ENCODE measurements around the gene CCR6. TPM values are rescaled to one million over a fixed set of nuclear protein-coding genes. Genes with fewer than 3 reads are reported as not detected.

CCR6 gene
- total RNA-seq, 4 donors from 2014 or later = not detected

DNA sequence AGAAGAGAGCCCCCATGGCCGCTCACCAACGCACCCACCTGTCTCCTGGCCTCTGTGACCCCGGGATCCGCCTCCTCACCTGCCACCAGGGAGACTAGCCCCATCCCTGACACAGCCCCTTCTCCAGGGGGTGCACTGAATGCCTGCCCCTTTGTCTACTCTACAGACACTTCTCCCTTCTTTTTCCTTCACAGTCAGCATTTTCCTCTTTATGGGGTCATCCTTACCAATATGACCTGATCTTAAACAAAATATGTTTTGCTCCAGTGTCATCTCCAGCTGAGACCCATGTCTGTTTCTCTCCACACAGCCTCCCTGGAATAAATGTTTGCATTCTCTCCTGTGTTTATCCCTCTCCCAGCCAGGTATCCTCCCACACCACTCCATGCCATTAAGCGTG lies 14.6 kb upstream of the CCR6 start:
- no peaks in the 10 kb centered on the region for H3K4me1 ChIP-seq
- no peaks in the 10 kb centered on the region for H3K9me3 ChIP-seq
- no peaks in the 10 kb centered on the region for H3K36me3 ChIP-seq
- H3K27ac ChIP-seq = no peak overlapping the region
- no peak for DNase-seq (ENCODE audit: low spot score in 2 of 2)
- TF ChIP-seq EP300 (IDR thresholded peaks at IDR 0.05) = no peak
- TF ChIP-seq POLR2A (IDR thresholded peaks at IDR 0.05) = no peak
- no peak for TF ChIP-seq CTCF (IDR thresholded peaks at IDR 0.05)
- H3K27me3 ChIP-seq = no peaks in the 10 kb centered on the region
- no peak overlapping the region for H3K4me3 ChIP-seq
- 80 to 91% methylated on average over 5 of the region's 5 CpGs for WGBS, 2 donors

GRCh38 chr6:167109651-167110050 lies 13.2 kb upstream of the CCR6 start:
- Histone ChIP-seq H3K27ac (no peak overlapping the region), H3K4me3 (no peak overlapping the region), H3K36me3 (no peaks in the 10 kb centered on the region), H3K9me3 (no peaks in the 10 kb centered on the region), H3K27me3 (no peaks in the 10 kb centered on the region), H3K4me1 (no peaks in the 10 kb centered on the region)
- WGBS, 2 donors = 58 to 60% methylated on average over 6 of the region's 6 CpGs
- no peak for TF ChIP-seq CTCF (IDR thresholded peaks at IDR 0.05)
- TF ChIP-seq POLR2A (IDR thresholded peaks at IDR 0.05) = no peak
- TF ChIP-seq EP300 (IDR thresholded peaks at IDR 0.05) = no peak
- no peak for DNase-seq (ENCODE audit: low spot score in 2 of 2)

- H3K36me3 ChIP-seq = no peaks in the 10 kb centered on the region
- WGBS, 2 donors = 56 to 69% methylated on average over 3 of the region's 3 CpGs
- H3K4me3 ChIP-seq = peak overlapping the region in 1 of 4 donors; percentile 5
- no peak for DNase-seq (ENCODE audit: low spot score in 2 of 2)
- peaks cover 0 to 7% of the 10 kb centered on the region in 2 donors for H3K27me3 ChIP-seq
- TF ChIP-seq EP300 (IDR thresholded peaks at IDR 0.05) (no peak), CTCF (IDR thresholded peaks at IDR 0.05) (no peak), POLR2A (IDR thresholded peaks at IDR 0.05) (no peak)
- H3K4me1 ChIP-seq = peaks cover 0 to 5% (median 0%) of the 10 kb centered on the region in 4 donors
- no peaks in the 10 kb centered on the region for H3K9me3 ChIP-seq
- peak overlapping the region in 1 of 4 donors; percentile 55 for H3K27ac ChIP-seq
These were observed 11.3 kb upstream of the CCR6 start for GRCh38 chr6:167111597-167111996.

- H3K4me1 ChIP-seq = peaks cover 0 to 5% (median 0%) of the 10 kb centered on the region in 4 donors
- H3K27me3 ChIP-seq = peaks cover 0 to 10% of the 10 kb centered on the region in 2 donors
- peak overlapping the region in 1 of 4 donors; percentile 61 for H3K27ac ChIP-seq
- no peaks in the 10 kb centered on the region for H3K36me3 ChIP-seq
- H3K9me3 ChIP-seq = no peaks in the 10 kb centered on the region
- H3K4me3 ChIP-seq = no peak overlapping the region
- DNase-seq (ENCODE audit: low spot score in 2 of 2) = no peak
- WGBS, 2 donors = 88 to 91% methylated on average over 8 of the region's 8 CpGs
- TF ChIP-seq POLR2A (IDR thresholded peaks at IDR 0.05) = no peak
- TF ChIP-seq EP300 (IDR thresholded peaks at IDR 0.05) = no peak
- no peak for TF ChIP-seq CTCF (IDR thresholded peaks at IDR 0.05)
These were observed 10.5 kb upstream of the CCR6 start for GRCh38 chr6:167112421-167112820.

DNA sequence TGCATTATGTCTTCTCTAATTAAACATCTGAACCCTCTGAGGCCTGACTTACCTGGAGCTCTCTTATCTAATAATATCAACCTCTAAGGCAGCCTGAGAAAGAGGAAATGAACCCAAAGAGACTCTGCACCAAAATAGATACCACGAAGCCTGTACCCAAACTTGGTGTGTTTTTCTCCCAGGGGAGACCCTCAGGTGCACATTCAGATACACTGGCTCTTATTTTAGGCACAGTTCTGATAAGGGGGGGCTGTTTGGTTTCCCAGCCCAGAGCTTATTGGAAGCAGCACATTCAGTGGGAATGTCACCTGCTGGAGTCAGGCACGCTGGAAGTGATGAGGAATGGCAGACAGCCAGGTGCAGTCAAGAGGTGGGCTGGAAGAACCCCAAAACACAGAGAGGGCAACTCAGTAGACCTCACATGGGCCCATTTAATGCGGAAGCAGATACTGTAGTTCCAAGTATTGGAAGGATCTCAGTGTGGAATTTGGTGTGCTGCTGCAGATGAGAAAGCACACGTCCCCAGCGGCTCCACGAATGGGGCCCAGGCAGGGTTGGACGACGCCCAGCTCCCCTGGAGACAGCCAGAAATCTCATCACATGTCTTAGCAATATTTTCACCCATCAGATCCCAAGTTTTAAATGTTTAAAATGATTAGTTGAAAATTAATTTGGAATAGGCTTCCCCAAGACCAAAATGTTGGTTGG lies 9.7 kb upstream of the CCR6 start:
- Histone ChIP-seq H3K4me3 (no peak overlapping the region), H3K27ac (peak overlapping the region in 1 of 4 donors; percentile 72), H3K27me3 (peaks cover 0 to 10% of the 10 kb centered on the region in 2 donors), H3K9me3 (no peaks in the 10 kb centered on the region), H3K4me1 (peaks cover 0 to 5% (median 0%) of the 10 kb centered on the region in 4 donors), H3K36me3 (no peaks in the 10 kb centered on the region)
- no peak for DNase-seq (ENCODE audit: low spot score in 2 of 2)
- 64 to 72% methylated on average over 8 of the region's 8 CpGs for WGBS, 2 donors
- TF ChIP-seq POLR2A (IDR thresholded peaks at IDR 0.05) = no peak
- no peak for TF ChIP-seq EP300 (IDR thresholded peaks at IDR 0.05)
- no peak for TF ChIP-seq CTCF (IDR thresholded peaks at IDR 0.05)

All from tibial nerve (tissue), 4 donors.